GM21528 (cell line): Measurements from ENCODE around the gene CDC42EP2.

Experiments used
- ATAC-seq: cut with Tn5 transposase; IDR thresholded peaks from one replicate; pipeline ENCODE4 v1.9.1; 2021; ENCODE audit warnings: mild to moderate bottlenecking, moderate library complexity; ENCODE audit not compliant: unreplicated experiment, low FRiP score

Gene CDC42EP2

GRCh38 chr11:65314501-65315203, at the start of gene CDC42EP2:
Gene CDC42EP2, plus strand, starts transcription at chr11:65314866. Its CDS starts 6,033 bp downstream, at chr11:65320899.
- ATAC-seq, result peak; percentile 71

GRCh38 chr11:65266210-65266609, 48.5 kb upstream of the CDC42EP2 start:
- no peak for ATAC-seq

- no peak for ATAC-seq
Observed at GRCh38 chr11:65274735-65275682, 39.7 kb upstream of the CDC42EP2 start.

GRCh38 chr11:65275906-65276305, 38.8 kb upstream of the CDC42EP2 start:
- ATAC-seq, result no peak

GRCh38 chr11:65277631-65278277, 36.9 kb upstream of the CDC42EP2 start:
- no peak for ATAC-seq

- no peak for ATAC-seq
Observed at GRCh38 chr11:65278356-65278755, 36.3 kb upstream of the CDC42EP2 start.

GRCh38 chr11:65279279-65279678, 35.4 kb upstream of the CDC42EP2 start:
- ATAC-seq, result no peak

- ATAC-seq, result no peak
Observed at GRCh38 chr11:65279741-65280440, 34.8 kb upstream of the CDC42EP2 start.

- ATAC-seq, result no peak
Observed at GRCh38 chr11:65280646-65281045, 34.0 kb upstream of the CDC42EP2 start.

GRCh38 chr11:65286686-65287085, 28.0 kb upstream of the CDC42EP2 start:
- ATAC-seq, result no peak

- ATAC-seq, result no peak
Observed at GRCh38 chr11:65287601-65288000, 27.1 kb upstream of the CDC42EP2 start.

- ATAC-seq, result no peak
Observed at GRCh38 chr11:65288706-65289536, 25.7 kb upstream of the CDC42EP2 start.

- ATAC-seq, result no peak
Observed at GRCh38 chr11:65290448-65291165, 24.1 kb upstream of the CDC42EP2 start.

GRCh38 chr11:65291613-65292012, 23.1 kb upstream of the CDC42EP2 start:
- ATAC-seq, result no peak

GRCh38 chr11:65292890-65293289, 21.8 kb upstream of the CDC42EP2 start:
- no peak for ATAC-seq

- ATAC-seq, result no peak
Observed at GRCh38 chr11:65293909-65294381, 20.7 kb upstream of the CDC42EP2 start.

- ATAC-seq, result no peak
Observed at GRCh38 chr11:65295001-65295400, 19.7 kb upstream of the CDC42EP2 start.

- ATAC-seq, result no peak
Observed at GRCh38 chr11:65295571-65296341, 18.9 kb upstream of the CDC42EP2 start.
